Neural progenitor cell (in vitro differentiated cells): ENCODE measurements around the gene PRRG1.

Experiments used
- EZH2 ChIP-seq: fragments of 200-600 bp; sonication (generic); IDR thresholded peaks from 2 replicates; pipeline ENCODE4 v1.6.1; 2017; ENCODE audit warnings: antibody characterized with exemption, mild to moderate bottlenecking, moderate library complexity
- EZH2phosphoT487 ChIP-seq: fragments of 200-600 bp; sonication (generic); IDR thresholded peaks from 2 replicates; pipeline ENCODE4 v1.6.1; 2017; ENCODE audit warnings: antibody characterized with exemption
- TF ChIP-seq, protein P1 (sequence below): fragments of 200-600 bp; sonication (generic); IDR thresholded peaks from 2 replicates; pipeline ENCODE4 v1.5.1; 2017; ENCODE audit warnings: antibody characterized with exemption, mild to moderate bottlenecking

GRCh38 chrX:37455381-37455780, 106.2 kb downstream of the PRRG1 start:
- TF ChIP-seq, protein P1, sequence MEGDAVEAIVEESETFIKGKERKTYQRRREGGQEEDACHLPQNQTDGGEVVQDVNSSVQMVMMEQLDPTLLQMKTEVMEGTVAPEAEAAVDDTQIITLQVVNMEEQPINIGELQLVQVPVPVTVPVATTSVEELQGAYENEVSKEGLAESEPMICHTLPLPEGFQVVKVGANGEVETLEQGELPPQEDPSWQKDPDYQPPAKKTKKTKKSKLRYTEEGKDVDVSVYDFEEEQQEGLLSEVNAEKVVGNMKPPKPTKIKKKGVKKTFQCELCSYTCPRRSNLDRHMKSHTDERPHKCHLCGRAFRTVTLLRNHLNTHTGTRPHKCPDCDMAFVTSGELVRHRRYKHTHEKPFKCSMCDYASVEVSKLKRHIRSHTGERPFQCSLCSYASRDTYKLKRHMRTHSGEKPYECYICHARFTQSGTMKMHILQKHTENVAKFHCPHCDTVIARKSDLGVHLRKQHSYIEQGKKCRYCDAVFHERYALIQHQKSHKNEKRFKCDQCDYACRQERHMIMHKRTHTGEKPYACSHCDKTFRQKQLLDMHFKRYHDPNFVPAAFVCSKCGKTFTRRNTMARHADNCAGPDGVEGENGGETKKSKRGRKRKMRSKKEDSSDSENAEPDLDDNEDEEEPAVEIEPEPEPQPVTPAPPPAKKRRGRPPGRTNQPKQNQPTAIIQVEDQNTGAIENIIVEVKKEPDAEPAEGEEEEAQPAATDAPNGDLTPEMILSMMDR = no peak
- no peak for TF ChIP-seq EZH2
- no peak for TF ChIP-seq EZH2phosphoT487
